Breast epithelium (tissue), 4 donors: Measurements from ENCODE around the gene GNG12. TPM values are rescaled to one million over a fixed set of nuclear protein-coding genes. Genes with fewer than 3 reads are reported as not detected.

ENCODE experiments used
- DNase-seq, 2 donors: peaks; one replicate each; pipeline ENCODE4 v3.0.0-alpha.2; 2019; ENCODE audit warnings: low spot score in 2 of 2
- H3K27ac ChIP-seq, 2 donors: fragments of 200-600 bp; sonication (generic) in 1 of 2; one replicate each; pipeline ENCODE4 v1.5.1; 2016 to 2019; ENCODE audit warnings: mild to moderate bottlenecking in 1 of 2
- H3K27me3 ChIP-seq, 2 donors: fragments of 200-600 bp; sonication (generic) in 1 of 2; one replicate each; pipeline versions ENCODE4 v1.5.1 to v1.6.0; 2017 to 2019; ENCODE audit warnings: control low read depth in 1 of 2, mild to moderate bottlenecking in 1 of 2
- H3K36me3 ChIP-seq: fragments of 200-600 bp; one replicate; pipeline ENCODE4 v1.5.1; 2019
- H3K4me1 ChIP-seq, 2 donors: fragments of 200-600 bp; sonication (generic); one replicate each; pipeline ENCODE4 v1.5.1; 2016 to 2019; ENCODE audit warnings: control low read depth in 1 of 2
- H3K4me3 ChIP-seq, 3 donors: fragments of 200-600 bp; sonication (generic); 1 replicate in 2 of 3; 2 replicates in 1 of 3; pipeline ENCODE4 v1.5.1; 2016 to 2019; ENCODE audit warnings: mild to moderate bottlenecking in 3 of 3, moderate library complexity in 2 of 3
- H3K9me3 ChIP-seq, 2 donors: fragments of 200-600 bp; sonication (generic) in 1 of 2; one replicate each; pipeline ENCODE4 v1.5.1; 2016 to 2019; ENCODE audit warnings: control low read depth in 1 of 2
- CTCF ChIP-seq, 3 donors: fragments of 450-650 bp; IDR thresholded peaks; one replicate each; pipeline ENCODE4 v1.5.1; 2016 to 2017; ENCODE audit warnings: antibody characterized with exemption in 3 of 3, mild to moderate bottlenecking in 3 of 3, moderate library complexity in 3 of 3
- POLR2A ChIP-seq: fragments of 450-650 bp; IDR thresholded peaks from one replicate; pipeline ENCODE4 v1.6.1; 2016; ENCODE audit warnings: antibody characterized with exemption, mild to moderate bottlenecking, moderate library complexity
- POLR2AphosphoS5 ChIP-seq, 3 donors: sonication (generic); formaldehyde crosslinking; IDR thresholded peaks; one replicate each; pipeline ENCODE4 v1.6.1; 2017; ENCODE audit warnings: antibody characterized with exemption in 3 of 3
- intact Hi-C: fragments of 100-400 bp; cut with DNase I; formaldehyde crosslinking; loops from one replicate; pipeline ENCODE4 v1.15.1; 2023; ENCODE audit warnings: low total_unique reads
- total RNA-seq, 3 donors: library from RNA; depleted of rRNA; stranded (reverse); fragments of >200 nt; gene quantifications; one replicate each; pipeline ENCODE4 v1.1.0, GENCODE V29; 2016

Gene GNG12
- total RNA-seq, 3 donors from 2014 or later = 82.1 to 100 (median 87.5) TPM

GRCh38 chr1:67844988-67845387, 11.7 kb upstream of the GNG12 start:
- TF ChIP-seq POLR2AphosphoS5 (IDR thresholded peaks at IDR 0.05) = no peak
- TF ChIP-seq CTCF (IDR thresholded peaks at IDR 0.05) = no peak
- no peak for TF ChIP-seq POLR2A
- no peak for DNase-seq
- H3K9me3 ChIP-seq = no peaks in the 10 kb centered on the region
- H3K27me3 ChIP-seq = no peaks in the 10 kb centered on the region
- no peaks in the 10 kb centered on the region for H3K36me3 ChIP-seq
- H3K4me1 ChIP-seq = no peaks in the 10 kb centered on the region
- intact Hi-C loops = no loop called here
- no peak overlapping the region for H3K4me3 ChIP-seq
- no peak overlapping the region for H3K27ac ChIP-seq

GRCh38 chr1:67843746-67844145, 10.5 kb upstream of the GNG12 start:
- Histone ChIP-seq H3K27ac (no peak overlapping the region), H3K27me3 (no peaks in the 10 kb centered on the region), H3K4me3 (no peak overlapping the region), H3K4me1 (no peaks in the 10 kb centered on the region), H3K36me3 (no peaks in the 10 kb centered on the region), H3K9me3 (no peaks in the 10 kb centered on the region)
- no peak for DNase-seq
- intact Hi-C loops = no loop called here
- no peak for TF ChIP-seq CTCF (IDR thresholded peaks at IDR 0.05)
- no peak for TF ChIP-seq POLR2A
- no peak for TF ChIP-seq POLR2AphosphoS5 (IDR thresholded peaks at IDR 0.05)

- no peaks in the 10 kb centered on the region for H3K9me3 ChIP-seq
- no peak overlapping the region for H3K4me3 ChIP-seq
- no peaks in the 10 kb centered on the region for H3K4me1 ChIP-seq
- intact Hi-C loops = no loop called here
- no peak for DNase-seq
- TF ChIP-seq CTCF (IDR thresholded peaks at IDR 0.05) = no peak
- TF ChIP-seq POLR2AphosphoS5 (IDR thresholded peaks at IDR 0.05) = no peak
- no peaks in the 10 kb centered on the region for H3K27me3 ChIP-seq
- no peak overlapping the region for H3K27ac ChIP-seq
- no peaks in the 10 kb centered on the region for H3K36me3 ChIP-seq
These were observed 10.1 kb upstream of the GNG12 start for GRCh38 chr1:67843331-67843730.

- no peak for DNase-seq
- TF ChIP-seq POLR2AphosphoS5 (IDR thresholded peaks at IDR 0.05) (peak in 2 of 3 donors; percentile 37 to 82), POLR2A (no peak), CTCF (IDR thresholded peaks at IDR 0.05) (no peak)
- H3K4me1 ChIP-seq = no peaks in the 10 kb centered on the region
- H3K4me3 ChIP-seq = no peak overlapping the region
- H3K9me3 ChIP-seq = no peaks in the 10 kb centered on the region
- H3K36me3 ChIP-seq = no peaks in the 10 kb centered on the region
- H3K27ac ChIP-seq = peak overlapping the region in 1 of 2 donors; percentile 51
- H3K27me3 ChIP-seq = no peaks in the 10 kb centered on the region
- intact Hi-C loops = no loop called here
These were observed 7.2 kb upstream of the GNG12 start for GRCh38 chr1:67840449-67840848.

GRCh38 chr1:67839826-67840225, 6.6 kb upstream of the GNG12 start:
- Histone ChIP-seq H3K9me3 (no peaks in the 10 kb centered on the region), H3K27ac (peak overlapping the region in 1 of 2 donors; percentile 35), H3K4me1 (no peaks in the 10 kb centered on the region), H3K4me3 (no peak overlapping the region), H3K27me3 (no peaks in the 10 kb centered on the region), H3K36me3 (no peaks in the 10 kb centered on the region)
- intact Hi-C loops = no loop called here
- TF ChIP-seq CTCF (IDR thresholded peaks at IDR 0.05) (no peak), POLR2AphosphoS5 (IDR thresholded peaks at IDR 0.05) (no peak)
- DNase-seq = no peak
